Peyer's patch (tissue), 4 donors: ENCODE data around the gene OR52K1.

Source experiments
- CTCF ChIP-seq, 6 experiments: fragments of 450-650 bp in 4 of 6; fragments of 200-600 bp in 2 of 6; sonication (generic) in 1 of 6; IDR thresholded peaks; one replicate each; pipeline ENCODE4 v1.5.1; 2017 to 2019; ENCODE audit warnings: antibody characterized with exemption in 6 of 6, mild to moderate bottlenecking in 3 of 6, moderate library complexity in 1 of 6
- POLR2A ChIP-seq, 2 donors: fragments of 450-650 bp; IDR thresholded peaks; one replicate each; pipeline ENCODE4 v1.5.1; 2017; ENCODE audit warnings: antibody characterized with exemption in 2 of 2, mild to moderate bottlenecking in 2 of 2, moderate library complexity in 2 of 2

DNA sequence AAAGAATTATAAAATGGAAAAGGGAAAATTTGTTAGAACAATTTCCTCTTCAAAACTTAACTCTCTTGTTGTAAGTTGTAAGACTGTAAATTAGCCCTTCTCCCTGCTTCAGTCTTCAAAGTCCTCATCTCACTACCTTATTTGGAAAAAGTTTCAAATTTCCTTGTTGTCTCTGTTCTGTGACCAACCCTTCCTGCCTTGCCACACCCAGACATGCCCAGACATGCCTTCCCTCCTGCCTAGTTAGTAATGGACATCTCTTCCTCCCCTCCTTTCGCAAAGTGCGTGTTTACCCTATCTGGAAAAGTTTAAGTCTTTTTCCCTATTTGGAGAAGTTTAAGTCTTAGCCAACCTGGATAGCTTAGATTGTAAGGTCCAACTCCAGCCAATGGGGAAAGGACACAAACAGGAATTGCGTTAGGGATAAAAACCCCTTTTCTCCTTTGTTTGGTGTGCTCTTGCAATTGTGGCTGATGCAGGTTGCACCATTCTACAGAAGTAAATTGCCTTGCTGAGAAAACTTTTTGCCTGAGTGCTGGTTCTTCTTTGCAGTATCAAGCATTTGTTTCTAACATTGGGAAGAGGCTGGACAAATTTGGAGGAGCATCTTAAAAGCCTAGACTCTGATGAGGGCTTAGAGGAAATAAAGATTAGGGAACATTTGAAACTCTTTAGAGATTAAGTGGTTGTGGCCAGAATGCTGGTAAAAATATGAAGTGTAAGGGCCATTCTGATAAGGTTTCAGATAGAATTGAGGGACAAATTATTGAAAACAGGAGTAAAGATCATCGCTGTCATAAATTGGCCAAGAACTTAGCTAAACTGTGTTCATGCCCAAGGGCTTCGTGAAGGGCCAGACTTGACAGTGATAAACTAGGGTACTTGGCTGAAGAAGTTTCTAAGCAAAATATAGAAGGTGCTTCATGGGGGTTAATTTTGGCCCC lies 18.0 kb upstream of the OR52K1 start:
- TF ChIP-seq POLR2A (IDR thresholded peaks at IDR 0.05): no peak
- no peak for TF ChIP-seq CTCF (IDR thresholded peaks at IDR 0.05)
